Effector memory CD8-positive, alpha-beta T cell (primary cell): ENCODE results near the gene CHST15.

Experiments used
- ATAC-seq: fragments of 150-1000 bp; cut with Tn5 transposase; replicated peaks from 2 replicates; pipeline ENCODE4 v1.10.0; 2021; ENCODE audit warnings: mild to moderate bottlenecking, moderate library complexity
- DNase-seq, 3 experiments: peaks; one replicate each; pipeline ENCODE4 v3.0.0; 2021
- H3K27ac Mint-ChIP-seq, 2 donors: one replicate each; pipeline ENCODE4 v1.8.0; 2022; ENCODE audit warnings: mild to moderate bottlenecking in 2 of 2, mixed read lengths in 2 of 2, moderate library complexity in 2 of 2
- H3K27me3 Mint-ChIP-seq, 2 donors: one replicate each; pipeline ENCODE4 v1.8.0; 2022; ENCODE audit warnings: mixed read lengths in 2 of 2
- H3K36me3 Mint-ChIP-seq: one replicate; pipeline ENCODE4 v1.8.0; 2022; ENCODE audit warnings: mild to moderate bottlenecking, moderate library complexity, mixed read lengths; ENCODE audit not compliant: insufficient read depth
- H3K4me1 Mint-ChIP-seq, 2 donors: one replicate each; pipeline ENCODE4 v1.8.0; 2022; ENCODE audit warnings: low read depth in 2 of 2, mixed read lengths in 2 of 2
- H3K4me3 Mint-ChIP-seq, 2 donors: one replicate each; pipeline ENCODE4 v1.8.0; 2022; ENCODE audit warnings: mild to moderate bottlenecking in 2 of 2, mixed read lengths in 2 of 2, moderate library complexity in 2 of 2
- H3K9me3 Mint-ChIP-seq, 2 donors: one replicate each; pipeline ENCODE4 v1.8.0; 2022; ENCODE audit warnings: mixed read lengths in 2 of 2

Gene CHST15

DNA sequence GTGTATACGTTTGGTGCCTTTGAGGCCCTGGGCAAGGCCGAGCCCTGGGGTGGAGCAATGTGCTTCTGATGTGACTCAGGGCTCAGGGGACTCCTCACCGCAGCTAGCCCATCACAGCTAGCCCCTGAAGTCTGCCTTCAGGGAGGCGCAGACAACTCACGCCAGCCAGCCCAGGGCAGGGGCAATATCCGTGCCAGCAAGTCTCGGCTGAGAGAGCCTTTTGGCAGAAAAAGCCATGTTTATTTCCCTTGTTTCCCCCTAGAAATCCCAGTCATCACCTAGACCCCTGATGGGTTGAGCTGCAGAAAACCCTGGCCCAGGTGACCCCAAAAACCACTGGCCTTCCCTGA is 90.4 kb downstream of the CHST15 start:
- no peak overlapping the region for H3K4me3 Mint-ChIP-seq
- H3K4me1 Mint-ChIP-seq, result no peaks in the 10 kb centered on the region
- DNase-seq (no peak), ATAC-seq (no peak)
- H3K36me3 Mint-ChIP-seq, result peaks cover 5% of the 10 kb centered on the region
- no peak overlapping the region for H3K27ac Mint-ChIP-seq
- no peaks in the 10 kb centered on the region for H3K9me3 Mint-ChIP-seq
- H3K27me3 Mint-ChIP-seq, result peaks cover 34 to 60% of the 10 kb centered on the region in 2 donors

DNA sequence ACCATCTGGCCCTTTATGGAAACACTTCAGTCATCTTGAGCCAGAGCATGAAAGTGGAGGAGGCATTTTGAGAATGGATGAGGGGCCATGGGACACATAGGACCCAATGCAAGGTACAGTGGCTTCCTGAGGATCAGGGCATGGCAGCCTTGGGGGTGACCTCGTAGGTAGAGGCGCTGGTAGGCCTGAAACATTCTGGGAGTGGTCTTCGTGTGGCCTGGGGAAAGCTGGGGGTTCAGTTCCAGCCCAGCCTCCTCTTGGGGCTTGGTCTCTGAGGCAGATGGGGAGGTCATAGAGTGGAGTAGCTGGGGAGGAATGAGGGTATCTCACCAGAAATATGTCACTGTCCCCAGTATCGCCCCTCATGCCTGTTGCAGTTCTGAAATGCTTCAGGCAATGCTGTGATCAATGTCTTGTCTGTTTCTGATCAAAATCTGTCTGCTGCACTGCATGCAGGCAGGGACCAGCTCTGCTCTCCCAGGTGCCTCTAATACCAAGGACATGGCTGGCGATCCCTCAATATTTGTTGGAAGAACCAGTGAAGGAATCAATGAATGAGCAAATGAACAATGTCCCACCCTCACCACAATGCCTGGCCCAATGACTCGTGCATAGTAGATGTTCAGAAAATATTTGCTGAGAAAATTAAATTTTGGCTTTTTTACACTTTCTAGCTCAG is 90.9 kb downstream of the CHST15 start:
- no peak for ATAC-seq
- peaks cover 37 to 65% of the 10 kb centered on the region in 2 donors for H3K27me3 Mint-ChIP-seq
- H3K4me1 Mint-ChIP-seq, result no peaks in the 10 kb centered on the region
- no peaks in the 10 kb centered on the region for H3K9me3 Mint-ChIP-seq
- H3K27ac Mint-ChIP-seq, result no peak overlapping the region
- no peak for DNase-seq
- no peak overlapping the region for H3K4me3 Mint-ChIP-seq
- H3K36me3 Mint-ChIP-seq, result peaks cover 2% of the 10 kb centered on the region

DNA sequence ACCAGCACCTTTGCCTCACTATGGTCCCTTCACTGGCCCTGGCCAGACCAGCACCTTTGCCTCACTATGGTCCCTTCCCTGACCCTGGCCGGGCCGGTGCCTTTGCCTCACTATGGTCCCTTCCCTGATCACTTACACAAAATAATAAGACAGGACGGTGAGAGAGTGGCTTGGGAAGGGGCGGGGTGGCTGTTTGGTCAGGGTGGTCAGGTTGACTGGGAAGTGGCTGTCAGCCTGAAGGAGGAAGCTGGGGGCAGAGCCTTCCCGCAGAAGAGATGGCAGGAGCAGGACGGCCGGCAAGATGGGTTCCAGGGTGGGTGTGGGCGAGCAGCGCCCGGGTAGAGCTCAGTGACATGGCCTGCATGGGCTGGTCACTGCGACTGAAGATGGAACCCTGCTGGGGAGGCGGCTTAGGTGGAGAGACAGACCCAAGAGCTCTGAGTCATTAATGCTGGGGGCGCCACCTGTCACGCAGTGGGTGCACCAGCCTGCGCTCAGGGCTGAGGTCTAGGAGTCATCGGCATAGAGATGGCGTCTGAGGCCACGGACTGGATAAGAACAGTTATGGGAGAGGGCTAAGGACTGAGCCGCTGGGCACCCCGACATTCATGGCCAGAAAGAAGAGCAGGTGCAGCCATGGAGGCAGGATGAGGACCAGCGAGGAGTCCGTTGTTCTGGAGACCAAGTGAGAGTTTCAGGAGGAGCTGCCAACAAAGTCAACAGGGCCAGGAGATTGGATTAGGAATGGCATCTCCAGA is 91.8 kb downstream of the CHST15 start:
- no peak for ATAC-seq
- H3K27me3 Mint-ChIP-seq, result peaks cover 45 to 68% of the 10 kb centered on the region in 2 donors
- no peak overlapping the region for H3K27ac Mint-ChIP-seq
- no peaks in the 10 kb centered on the region for H3K4me1 Mint-ChIP-seq
- no peak for DNase-seq
- no peak overlapping the region for H3K4me3 Mint-ChIP-seq
- peaks cover 2% of the 10 kb centered on the region for H3K36me3 Mint-ChIP-seq
- H3K9me3 Mint-ChIP-seq, result no peaks in the 10 kb centered on the region

DNA sequence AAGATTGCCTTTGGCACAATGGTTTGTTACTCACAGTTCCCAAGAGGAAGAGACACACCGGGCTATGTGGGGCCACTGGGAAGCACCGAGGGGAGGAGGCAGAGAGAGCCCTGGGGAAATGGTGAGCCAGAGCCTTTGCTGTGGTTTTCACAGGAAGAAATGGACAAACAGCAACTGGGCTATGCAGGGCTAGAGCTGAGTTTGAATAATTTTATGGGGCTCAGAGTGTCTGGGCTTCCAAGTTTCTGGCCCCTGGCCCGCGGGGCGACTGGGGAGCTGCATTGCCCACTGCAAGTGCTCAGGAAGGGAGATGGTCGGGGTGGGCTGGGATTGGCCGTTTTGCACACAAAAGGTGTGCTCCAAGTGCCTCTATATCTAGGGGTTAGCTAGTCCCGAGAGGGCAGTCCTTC is 92.6 kb downstream of the CHST15 start:
- Mint-ChIP-seq H3K27me3 (peaks cover 51 to 68% of the 10 kb centered on the region in 2 donors), H3K36me3 (no peaks in the 10 kb centered on the region), H3K9me3 (no peaks in the 10 kb centered on the region), H3K27ac (no peak overlapping the region), H3K4me3 (no peak overlapping the region), H3K4me1 (no peaks in the 10 kb centered on the region)
- ATAC-seq, result no peak
- DNase-seq, result no peak

DNA sequence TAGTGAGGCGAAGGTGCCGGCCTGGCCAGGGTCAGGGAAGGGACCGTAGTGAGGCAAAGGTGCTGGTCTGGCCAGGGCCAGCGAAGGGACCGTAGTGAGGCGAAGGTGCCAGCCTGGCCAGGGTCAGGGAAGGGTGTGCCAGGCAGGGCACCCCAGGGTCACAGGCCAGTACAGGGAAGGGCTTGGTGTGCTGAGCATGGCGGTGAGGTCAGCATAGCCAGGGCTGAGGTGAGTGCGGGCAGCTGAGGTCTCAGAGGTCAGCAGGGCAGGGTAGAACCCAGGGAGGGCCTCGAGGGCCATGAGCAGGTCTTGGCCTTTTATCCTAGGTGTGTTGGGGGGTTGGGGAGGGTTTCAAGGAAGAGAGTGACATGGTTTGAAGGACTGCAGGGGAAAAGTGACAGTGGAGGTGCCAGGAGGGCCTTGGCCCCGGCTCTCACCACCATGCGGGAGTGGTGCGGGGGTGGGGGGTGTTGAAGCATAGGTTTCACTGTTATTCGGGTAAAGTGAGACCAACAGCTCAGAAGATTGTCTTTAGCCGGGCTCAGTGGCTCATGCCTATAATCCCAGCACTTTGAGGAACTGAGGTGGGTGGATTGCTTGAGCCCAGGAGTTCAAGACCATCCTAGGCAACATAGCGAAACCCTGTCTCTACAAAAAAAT is 93.3 kb downstream of the CHST15 start:
- Mint-ChIP-seq H3K4me3 (no peak overlapping the region), H3K27ac (no peak overlapping the region), H3K27me3 (peaks cover 57 to 68% of the 10 kb centered on the region in 2 donors), H3K4me1 (peaks cover 5% of the 10 kb centered on the region in 2 donors), H3K36me3 (no peaks in the 10 kb centered on the region), H3K9me3 (no peaks in the 10 kb centered on the region)
- no peak for ATAC-seq
- no peak for DNase-seq

DNA sequence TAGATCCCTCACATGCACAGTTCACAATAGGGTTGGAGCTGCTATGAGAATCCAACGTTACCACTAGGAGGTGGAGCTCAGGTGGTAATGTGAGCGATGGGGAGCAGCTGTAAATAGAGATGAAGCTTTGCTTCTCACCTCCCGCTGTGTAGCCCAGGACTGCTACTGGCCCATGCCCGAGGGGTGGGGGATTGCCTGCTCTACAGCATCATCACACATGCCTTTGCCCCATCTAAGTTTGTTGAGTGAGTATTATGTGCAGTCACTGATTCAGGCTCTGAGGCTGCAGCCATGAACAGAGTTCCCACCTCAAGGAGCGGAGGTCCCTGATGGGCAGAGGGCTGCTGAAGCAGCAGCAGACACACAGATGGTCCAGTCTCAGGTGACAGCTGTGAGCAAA is 94.1 kb downstream of the CHST15 start:
- no peak for DNase-seq
- ATAC-seq, result no peak
- no peaks in the 10 kb centered on the region for H3K36me3 Mint-ChIP-seq
- H3K9me3 Mint-ChIP-seq, result no peaks in the 10 kb centered on the region
- H3K4me1 Mint-ChIP-seq, result peaks cover 8 to 12% of the 10 kb centered on the region in 2 donors
- H3K27ac Mint-ChIP-seq, result no peak overlapping the region
- peaks cover 62 to 74% of the 10 kb centered on the region in 2 donors for H3K27me3 Mint-ChIP-seq
- H3K4me3 Mint-ChIP-seq, result no peak overlapping the region

DNA sequence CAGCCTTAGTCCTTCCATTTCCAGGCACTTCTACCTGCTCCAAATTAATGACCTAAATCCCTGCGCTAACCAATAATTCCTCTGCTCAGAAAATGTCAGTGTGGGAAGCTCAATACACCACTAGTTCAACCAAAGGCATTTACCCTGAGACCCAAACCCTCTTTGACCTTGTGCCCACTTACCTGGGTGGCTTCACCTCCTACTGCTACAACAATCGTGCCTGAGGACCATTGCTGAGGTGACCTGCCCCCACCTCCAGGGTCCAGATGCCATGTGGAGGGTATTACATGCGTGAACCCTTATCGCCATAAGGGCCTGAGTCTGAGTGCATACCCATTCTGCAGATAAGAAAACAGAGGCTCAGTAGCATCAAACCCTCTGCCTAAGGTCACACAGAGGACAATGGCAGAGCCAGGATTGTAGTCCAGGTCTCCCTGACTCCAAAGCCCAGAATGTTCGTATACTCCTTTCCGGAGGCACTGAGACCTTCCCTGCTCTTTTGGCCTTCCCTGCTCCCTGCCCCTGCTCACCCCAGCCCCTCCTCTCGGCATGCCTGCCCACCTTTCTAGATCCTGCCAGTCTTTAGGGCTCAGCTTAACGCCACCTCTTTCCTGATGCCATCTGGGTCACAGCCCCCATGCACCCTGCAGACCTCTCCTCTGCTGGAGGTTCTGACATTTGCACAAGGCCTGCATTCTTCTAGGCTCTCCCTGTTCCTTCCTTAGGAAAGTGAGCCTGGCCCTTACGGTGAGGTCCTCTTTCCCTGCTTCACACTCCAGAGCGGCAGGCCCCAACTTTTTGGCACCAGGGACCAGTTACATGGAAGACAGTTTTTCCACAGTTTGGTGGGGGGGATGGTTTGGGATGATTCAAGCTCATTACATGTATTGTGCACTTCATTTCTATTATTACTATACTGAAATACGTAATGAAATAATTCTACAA is 94.9 kb downstream of the CHST15 start:
- Mint-ChIP-seq H3K36me3 (no peaks in the 10 kb centered on the region), H3K4me3 (no peak overlapping the region), H3K4me1 (peaks cover 13 to 15% of the 10 kb centered on the region in 2 donors), H3K9me3 (no peaks in the 10 kb centered on the region), H3K27ac (peak overlapping the region in 1 of 2 donors; percentile 54), H3K27me3 (peaks cover 69 to 82% of the 10 kb centered on the region in 2 donors)
- no peak for ATAC-seq
- DNase-seq, result no peak

DNA sequence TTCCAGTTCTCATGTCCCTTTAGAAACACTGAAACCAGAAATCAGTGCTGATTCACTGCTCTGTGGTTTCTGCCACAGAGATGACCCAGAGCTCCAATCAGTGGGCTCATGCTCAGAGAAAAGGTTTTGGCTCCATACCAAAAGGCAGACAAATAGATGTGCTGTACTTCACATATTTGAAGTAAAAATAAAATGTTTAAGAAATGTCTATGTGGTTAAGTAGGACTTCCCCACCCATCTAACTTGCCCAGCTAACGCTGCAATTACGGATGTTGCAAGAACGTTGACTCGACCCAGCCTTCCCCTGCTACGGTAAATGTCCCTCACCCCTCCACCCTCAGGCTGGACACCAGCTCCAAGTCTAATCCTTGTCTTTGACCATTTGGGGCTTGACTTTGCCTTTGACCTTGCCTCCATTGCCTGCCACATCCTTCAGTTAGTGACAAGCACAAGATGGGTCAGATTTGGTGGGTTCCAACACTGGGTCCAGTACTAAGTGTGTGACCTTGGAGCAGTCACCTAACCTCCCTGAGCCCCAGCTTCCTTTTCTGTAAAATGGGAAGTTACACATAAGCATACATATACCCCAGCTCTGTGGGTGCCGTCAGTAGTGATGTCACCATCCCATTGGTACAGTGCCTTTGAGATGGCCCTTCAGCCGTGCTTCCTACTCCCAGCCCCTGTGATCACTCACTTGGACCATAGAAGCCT is 95.8 kb downstream of the CHST15 start:
- Mint-ChIP-seq H3K27me3 (peaks cover 77 to 90% of the 10 kb centered on the region in 2 donors), H3K9me3 (no peaks in the 10 kb centered on the region), H3K4me1 (peaks cover 13 to 15% of the 10 kb centered on the region in 2 donors), H3K27ac (peak overlapping the region in 1 of 2 donors; percentile 54), H3K4me3 (no peak overlapping the region), H3K36me3 (no peaks in the 10 kb centered on the region)
- DNase-seq, result no peak
- ATAC-seq, result peak; percentile 25

DNA sequence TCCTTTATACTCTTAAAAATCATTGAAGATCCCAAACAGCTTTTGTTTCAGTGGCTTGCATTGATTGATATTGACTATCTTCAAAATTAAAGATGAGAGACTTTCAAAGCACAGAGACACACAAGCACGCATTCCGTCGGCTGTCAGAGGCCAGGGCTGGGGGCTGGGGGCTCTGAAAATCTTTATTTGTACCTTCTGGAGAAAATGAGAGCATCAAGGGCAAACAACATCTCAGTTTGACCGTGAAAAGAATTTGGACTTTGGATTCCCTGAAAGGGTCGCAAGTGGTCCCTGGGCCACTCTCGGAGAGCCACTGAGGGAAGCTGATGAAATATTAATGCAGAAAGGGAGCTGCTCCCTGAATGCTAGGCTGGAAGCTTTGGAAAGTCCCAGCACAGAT is 96.4 kb downstream of the CHST15 start:
- Mint-ChIP-seq H3K27ac (no peak overlapping the region), H3K36me3 (no peaks in the 10 kb centered on the region), H3K4me1 (peaks cover 13 to 15% of the 10 kb centered on the region in 2 donors), H3K27me3 (peaks cover 83 to 96% of the 10 kb centered on the region in 2 donors), H3K9me3 (no peaks in the 10 kb centered on the region), H3K4me3 (no peak overlapping the region)
- ATAC-seq (no peak), DNase-seq (no peak)

DNA sequence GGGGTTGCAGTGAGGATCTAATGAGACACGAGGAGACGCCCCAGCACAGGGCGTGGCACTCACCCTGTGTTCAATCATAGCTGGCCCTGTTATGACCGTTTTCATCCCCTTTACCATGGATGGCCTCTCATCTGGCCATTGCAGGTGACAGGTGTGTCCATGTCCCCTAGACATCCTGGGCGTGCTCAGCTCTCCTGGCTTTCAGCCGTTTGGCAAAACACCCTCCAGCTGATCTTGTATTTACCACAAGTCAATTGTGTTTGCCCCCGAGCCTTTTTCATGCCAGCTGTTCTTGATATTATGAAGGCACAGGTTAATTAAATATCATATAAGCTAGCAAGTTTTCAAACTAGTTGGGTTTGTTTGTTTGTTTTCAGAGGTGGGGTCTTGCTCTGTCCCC is 97.1 kb downstream of the CHST15 start:
- Mint-ChIP-seq H3K4me1 (peaks cover 13 to 15% of the 10 kb centered on the region in 2 donors), H3K9me3 (no peaks in the 10 kb centered on the region), H3K27me3 (peaks cover 81 to 100% of the 10 kb centered on the region in 2 donors), H3K4me3 (peak overlapping the region in 1 of 2 donors; percentile 33), H3K36me3 (no peaks in the 10 kb centered on the region), H3K27ac (no peak overlapping the region)
- ATAC-seq (no peak), DNase-seq (no peak)

DNA sequence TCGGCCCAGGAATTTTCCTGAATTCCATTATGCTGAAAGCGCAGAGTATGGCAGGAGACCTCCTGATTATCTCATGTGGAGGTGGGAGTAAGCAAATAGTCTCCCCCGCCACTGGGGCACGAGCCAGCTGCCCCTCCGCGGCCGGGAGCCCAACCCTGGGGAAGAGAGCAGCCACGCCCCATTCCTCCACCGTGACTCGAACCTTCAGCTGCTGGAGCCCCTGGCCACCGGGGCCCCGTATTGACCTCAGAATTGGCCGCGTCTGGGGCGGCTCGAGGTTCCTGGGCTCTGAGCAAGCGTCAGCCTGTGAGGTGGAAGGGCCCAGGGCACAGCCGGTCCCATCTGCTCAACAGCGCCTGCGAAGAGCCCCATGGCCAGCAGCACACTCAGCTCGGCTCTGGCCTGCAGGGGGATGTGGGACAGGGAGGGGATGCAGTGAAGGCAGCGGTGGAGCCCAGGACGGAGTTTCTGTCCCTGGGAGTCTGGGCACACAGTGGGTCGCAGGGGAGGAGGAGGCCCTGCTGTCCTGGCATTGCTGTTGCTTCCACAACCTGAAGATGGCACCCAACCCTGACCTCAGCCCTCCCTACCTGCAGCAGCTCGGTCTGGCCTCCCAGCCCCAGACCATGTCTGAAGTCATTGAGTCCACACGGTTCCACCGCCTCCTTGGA is 97.8 kb downstream of the CHST15 start:
- Mint-ChIP-seq H3K27ac (no peak overlapping the region), H3K9me3 (no peaks in the 10 kb centered on the region), H3K4me3 (peak overlapping the region; percentile 33 to 73), H3K4me1 (peaks cover 13 to 15% of the 10 kb centered on the region in 2 donors), H3K27me3 (peaks cover 81 to 100% of the 10 kb centered on the region in 2 donors), H3K36me3 (no peaks in the 10 kb centered on the region)
- DNase-seq (no peak), ATAC-seq (peak; percentile 25)

DNA sequence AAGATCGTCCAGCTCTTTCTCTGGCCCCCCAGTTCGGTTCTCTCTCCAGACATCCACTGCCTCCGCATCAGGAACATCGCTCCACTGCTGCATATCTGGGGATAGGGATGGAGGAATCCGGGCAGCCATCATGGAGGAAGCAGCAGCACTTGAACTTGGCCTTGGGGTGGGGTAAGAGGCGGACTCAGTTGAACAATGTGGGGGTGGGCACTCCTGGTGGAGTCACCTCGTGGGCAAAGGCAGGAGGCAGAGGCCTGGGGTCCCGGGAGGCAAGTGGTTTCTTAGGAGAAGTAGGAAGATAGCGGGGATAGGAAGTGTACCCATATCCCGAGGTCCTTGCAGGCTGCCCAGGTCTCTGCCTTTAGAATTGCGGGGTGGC is 98.3 kb downstream of the CHST15 start:
- H3K27me3 Mint-ChIP-seq, result peaks cover 84 to 100% of the 10 kb centered on the region in 2 donors
- H3K9me3 Mint-ChIP-seq, result no peaks in the 10 kb centered on the region
- ATAC-seq (no peak), DNase-seq (no peak)
- H3K4me3 Mint-ChIP-seq, result peak overlapping the region; percentile 33 to 73
- H3K27ac Mint-ChIP-seq, result no peak overlapping the region
- H3K4me1 Mint-ChIP-seq, result peaks cover 13 to 15% of the 10 kb centered on the region in 2 donors
- H3K36me3 Mint-ChIP-seq, result no peaks in the 10 kb centered on the region
